Thyroid gland (tissue), 4 donors: Measurements from ENCODE around the gene CAVIN2.

Source experiments
- CTCF ChIP-seq, 6 experiments: fragments of 200-600 bp in 3 of 6; fragments of 450-650 bp in 3 of 6; sonication (generic) in 3 of 6; IDR thresholded peaks; one replicate each; pipeline ENCODE4 v1.5.1; 2016 to 2019; ENCODE audit warnings: antibody characterized with exemption in 6 of 6, mild to moderate bottlenecking in 2 of 6, inconsistent platforms in 1 of 6, moderate library complexity in 1 of 6
- POLR2A ChIP-seq, 2 donors: fragments of 450-650 bp; IDR thresholded peaks; one replicate each; pipeline ENCODE4 v1.6.1; 2017; ENCODE audit warnings: antibody characterized with exemption in 2 of 2, mild to moderate bottlenecking in 2 of 2, moderate library complexity in 1 of 2

- TF ChIP-seq CTCF (IDR thresholded peaks at IDR 0.05) (no peak), POLR2A (IDR thresholded peaks at IDR 0.05) (no peak)
Observed at GRCh38 chr2:191859681-191860080, 12.8 kb upstream of the CAVIN2 start.
